A549 (cell line): Measurements from ENCODE around the gene DSCAML1.

ENCODE experiments used
- CEBPB ChIP-seq, 2 experiments: fragments of >200 bp in 1 of 2; sonication (Bioruptor Twin) in 1 of 2; formaldehyde crosslinking in 1 of 2; IDR thresholded peaks; 2 replicates each; pipeline ENCODE4 v1.6.1; 2012 to 2016
- CTCF ChIP-seq: fragments of >200 bp; sonication (Bioruptor Twin); formaldehyde crosslinking; IDR thresholded peaks from 3 replicates; pipeline ENCODE4 v1.5.1; 2016

- TF ChIP-seq CTCF: no peak
- TF ChIP-seq CEBPB (IDR thresholded peaks at IDR 0.05): no peak
These were observed 332.2 kb downstream of the DSCAML1 start for GRCh38 chr11:117464778-117465177.
